CD14-positive monocyte (primary cell): ENCODE measurements around the gene TSPEAR. TPM values are rescaled to one million over a fixed set of nuclear protein-coding genes. Genes with fewer than 3 reads are reported as not detected.

Source experiments
- DNase-seq, 3 donors: peaks; one replicate each; pipeline ENCODE4 v3.0.0-alpha.2; 2011 to 2022
- H2AFZ ChIP-seq: 2 replicates; pipeline ENCODE4 v1.6.0; 2012; ENCODE audit warnings: mild to moderate bottlenecking, low read depth, low read length, inconsistent platforms; ENCODE audit not compliant: insufficient read depth, poor library complexity, severe bottlenecking
- H3K27ac ChIP-seq, 2 donors: 1 replicate in 1 of 2; 2 replicates in 1 of 2; pipeline ENCODE4 v1.5.1; 2012 to 2013; ENCODE audit warnings: low read length in 2 of 2, control low read depth in 1 of 2, inconsistent platforms in 1 of 2, low read depth in 1 of 2, mild to moderate bottlenecking in 1 of 2
- H3K27me3 ChIP-seq, 2 donors: one replicate each; pipeline versions ENCODE4 v1.6.0 to v1.6.1; 2011 to 2013; ENCODE audit warnings: low read length in 2 of 2; ENCODE audit not compliant: control insufficient read depth in 2 of 2, insufficient read depth in 2 of 2
- H3K36me3 ChIP-seq, 2 donors: replicated peaks in 1 of 2; 1 replicate in 1 of 2; 2 replicates in 1 of 2; pipeline versions ENCODE4 v1.5.1 to v1.6.1; 2012 to 2013; ENCODE audit warnings: low read length in 2 of 2, control low read depth in 1 of 2, inconsistent platforms in 1 of 2, mild to moderate bottlenecking in 1 of 2; ENCODE audit not compliant: insufficient read depth in 2 of 2, control insufficient read depth in 1 of 2
- H3K4me1 ChIP-seq, 2 donors: 1 replicate in 1 of 2; 2 replicates in 1 of 2; pipeline versions ENCODE4 v1.5.1 to v1.6.1; 2012 to 2013; ENCODE audit warnings: low read length in 2 of 2, control low read depth in 1 of 2, inconsistent platforms in 1 of 2, mild to moderate bottlenecking in 1 of 2, moderate library complexity in 1 of 2; ENCODE audit not compliant: insufficient read depth in 2 of 2, control insufficient read depth in 1 of 2
- H3K4me2 ChIP-seq: replicated peaks from 2 replicates; pipeline ENCODE3; 2012; ENCODE audit warnings: low read length, moderate library complexity, mild to moderate bottlenecking; ENCODE audit not compliant: poor library complexity, severe bottlenecking; ENCODE audit errors: extremely low read depth
- H3K4me3 ChIP-seq, 3 experiments: fragments of 200-600 bp in 1 of 3; sonication (generic) in 1 of 3; replicated peaks in 1 of 3; 1 replicate in 2 of 3; 2 replicates in 1 of 3; pipeline ENCODE4 v1.5.1; 2011 to 2013; ENCODE audit warnings: low read length in 3 of 3, mild to moderate bottlenecking in 3 of 3, control low read depth in 2 of 3, low read depth in 2 of 3, inconsistent platforms in 1 of 3, moderate library complexity in 1 of 3
- H3K79me2 ChIP-seq: 2 replicates; pipeline ENCODE4 v1.6.0; 2012; ENCODE audit warnings: mild to moderate bottlenecking, control low read depth, inconsistent platforms, low read length, moderate library complexity; ENCODE audit not compliant: insufficient read depth
- H3K9ac ChIP-seq: 2 replicates; pipeline ENCODE4 v1.6.0; 2017; ENCODE audit warnings: low read length, mild to moderate bottlenecking; ENCODE audit not compliant: insufficient read depth, poor library complexity, severe bottlenecking
- H3K9me3 ChIP-seq, 2 donors: replicated peaks in 1 of 2; 1 replicate in 1 of 2; 2 replicates in 1 of 2; pipeline versions ENCODE4 v1.5.1 to v1.6.1; 2012 to 2013; ENCODE audit warnings: low read length in 2 of 2, control low read depth in 1 of 2; ENCODE audit not compliant: control insufficient read depth in 1 of 2, insufficient read depth in 1 of 2
- H4K20me1 ChIP-seq: 2 replicates; pipeline ENCODE4 v1.6.0; 2012; ENCODE audit warnings: mild to moderate bottlenecking, low read length, control low read depth, moderate library complexity; ENCODE audit not compliant: insufficient read depth
- H3K27ac Mint-ChIP-seq, 7 donors: one replicate each; pipeline ENCODE4 v1.8.0; 2020; ENCODE audit warnings: mild to moderate bottlenecking in 7 of 7, mixed read lengths in 7 of 7, moderate library complexity in 6 of 7, inconsistent platforms in 2 of 7
- H3K27me3 Mint-ChIP-seq, 3 donors: one replicate each; pipeline ENCODE4 v1.8.0; 2021 to 2022; ENCODE audit warnings: low read depth in 3 of 3, mild to moderate bottlenecking in 3 of 3, mixed read lengths in 3 of 3, moderate library complexity in 3 of 3, inconsistent platforms in 1 of 3
- H3K36me3 Mint-ChIP-seq, 2 donors: one replicate each; pipeline ENCODE4 v1.8.0; 2020; ENCODE audit warnings: mixed read lengths in 2 of 2, inconsistent platforms in 1 of 2, mild to moderate bottlenecking in 1 of 2
- H3K4me1 Mint-ChIP-seq: one replicate; pipeline ENCODE4 v1.8.0; 2020; ENCODE audit warnings: mild to moderate bottlenecking, mixed read lengths
- H3K4me3 Mint-ChIP-seq, 2 donors: one replicate each; pipeline ENCODE4 v1.8.0; 2020; ENCODE audit warnings: mild to moderate bottlenecking in 2 of 2, mixed read lengths in 2 of 2, moderate library complexity in 1 of 2
- H3K9me3 Mint-ChIP-seq, 7 donors: one replicate each; pipeline ENCODE4 v1.8.0; 2020 to 2022; ENCODE audit warnings: mixed read lengths in 7 of 7, mild to moderate bottlenecking in 6 of 7, moderate library complexity in 6 of 7, inconsistent platforms in 2 of 7
- WGBS: methylation state at CpG from one replicate; pipeline ENCODE4 v1.1.5; 2013; ENCODE audit warnings: missing lambda C conversion rate; ENCODE audit not compliant: insufficient coverage; 5-methylcytosine and 5-hydroxymethylcytosine counted together
- intact Hi-C, 2 donors: fragments of 100-400 bp; cut with micrococcal nuclease; formaldehyde crosslinking; loops; one replicate each; pipeline versions ENCODE4 v1.15.0 to v1.15.1; 2023
- polyA plus RNA-seq, 3 donors: library from polyadenylated mRNA; depleted of rRNA in 1 of 3; unstranded in 2 of 3; stranded (reverse) in 1 of 3; fragments of 300-500 nt in 2 of 3; fragments of >200 nt in 1 of 3; fragmentation: Illumina TruSeq in 2 of 3; gene quantifications; 1 replicate in 2 of 3; 2 replicates in 1 of 3; pipeline ENCODE4 v1.2.3, GENCODE V29; 2012 to 2021
- TF ChIP-seq, protein P1 (sequence below): fragments of 200-600 bp; IDR thresholded peaks from one replicate; pipeline ENCODE4 v1.8.0; 2022; ENCODE audit warnings: antibody characterized with exemption, mild to moderate bottlenecking

The TSPEAR gene
- polyA plus RNA-seq, 3 donors, result not detected

DNA sequence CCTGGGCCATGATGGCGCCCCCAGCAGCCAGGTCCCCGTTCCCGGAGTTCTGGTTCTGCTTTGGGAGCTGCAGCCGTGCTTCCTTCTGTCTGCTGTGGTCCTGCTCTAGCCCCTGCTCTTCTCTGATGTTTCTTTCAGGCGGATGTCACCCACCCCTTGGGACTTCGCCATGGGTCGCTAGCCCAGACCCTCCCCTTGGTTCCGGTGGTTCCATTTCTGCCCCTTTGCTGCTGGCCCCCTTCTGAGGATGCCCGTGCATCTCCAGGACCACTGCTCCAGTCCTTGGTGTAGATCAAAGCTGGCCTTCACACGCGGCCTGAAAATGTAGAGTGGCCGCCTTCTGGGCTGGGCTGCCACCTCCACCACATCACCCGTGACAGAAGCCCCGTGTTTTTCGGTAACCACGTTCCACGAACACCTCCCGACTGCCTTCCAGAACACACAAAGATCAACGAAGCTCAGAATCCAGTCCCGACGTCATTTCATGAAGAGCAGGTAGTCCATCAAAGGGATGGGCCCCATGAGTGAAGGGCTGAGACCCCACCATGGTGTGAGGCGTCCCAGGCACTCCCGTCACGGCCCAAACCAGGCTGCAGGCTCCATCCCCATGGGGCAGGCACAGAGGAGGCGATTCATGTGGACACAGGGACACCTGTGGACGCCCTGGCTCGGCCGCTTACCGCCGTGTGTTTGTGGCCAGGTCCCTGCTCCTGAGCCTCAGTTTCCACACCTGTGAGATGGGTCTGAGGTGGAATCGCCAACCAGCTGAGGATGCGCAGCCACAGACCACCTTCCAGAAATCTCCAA, 195.8 kb downstream of the TSPEAR start:
- no peaks in the 10 kb centered on the region for H3K27me3 ChIP-seq
- H3K9ac ChIP-seq, result no peak overlapping the region
- H3K27ac ChIP-seq, result no peak overlapping the region
- no peak overlapping the region for H2AFZ ChIP-seq
- Mint-ChIP-seq H3K27me3 (peaks cover 0 to 6% (median 5%) of the 10 kb centered on the region in 3 donors), H3K4me1 (peaks cover 3% of the 10 kb centered on the region), H3K9me3 (peaks cover 0 to 14% (median 2%) of the 10 kb centered on the region in 7 donors), H3K27ac (no peak overlapping the region), H3K36me3 (no peaks in the 10 kb centered on the region), H3K4me3 (no peak overlapping the region)
- peaks cover 0 to 4% of the 10 kb centered on the region in 2 donors for H3K4me1 ChIP-seq
- H3K4me2 ChIP-seq, result no peak overlapping the region
- no peaks in the 10 kb centered on the region for H3K79me2 ChIP-seq
- intact Hi-C loops, result no loop called here
- H3K9me3 ChIP-seq, result peaks cover 0 to 4% of the 10 kb centered on the region in 2 donors
- no peaks in the 10 kb centered on the region for H4K20me1 ChIP-seq
- TF ChIP-seq, protein P1, sequence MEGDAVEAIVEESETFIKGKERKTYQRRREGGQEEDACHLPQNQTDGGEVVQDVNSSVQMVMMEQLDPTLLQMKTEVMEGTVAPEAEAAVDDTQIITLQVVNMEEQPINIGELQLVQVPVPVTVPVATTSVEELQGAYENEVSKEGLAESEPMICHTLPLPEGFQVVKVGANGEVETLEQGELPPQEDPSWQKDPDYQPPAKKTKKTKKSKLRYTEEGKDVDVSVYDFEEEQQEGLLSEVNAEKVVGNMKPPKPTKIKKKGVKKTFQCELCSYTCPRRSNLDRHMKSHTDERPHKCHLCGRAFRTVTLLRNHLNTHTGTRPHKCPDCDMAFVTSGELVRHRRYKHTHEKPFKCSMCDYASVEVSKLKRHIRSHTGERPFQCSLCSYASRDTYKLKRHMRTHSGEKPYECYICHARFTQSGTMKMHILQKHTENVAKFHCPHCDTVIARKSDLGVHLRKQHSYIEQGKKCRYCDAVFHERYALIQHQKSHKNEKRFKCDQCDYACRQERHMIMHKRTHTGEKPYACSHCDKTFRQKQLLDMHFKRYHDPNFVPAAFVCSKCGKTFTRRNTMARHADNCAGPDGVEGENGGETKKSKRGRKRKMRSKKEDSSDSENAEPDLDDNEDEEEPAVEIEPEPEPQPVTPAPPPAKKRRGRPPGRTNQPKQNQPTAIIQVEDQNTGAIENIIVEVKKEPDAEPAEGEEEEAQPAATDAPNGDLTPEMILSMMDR, result no peak
- DNase-seq, result no peak
- H3K36me3 ChIP-seq, result no peaks in the 10 kb centered on the region
- WGBS, result 92% methylated on average over 25 of the region's 32 CpGs
- H3K4me3 ChIP-seq, result no peak overlapping the region

DNA sequence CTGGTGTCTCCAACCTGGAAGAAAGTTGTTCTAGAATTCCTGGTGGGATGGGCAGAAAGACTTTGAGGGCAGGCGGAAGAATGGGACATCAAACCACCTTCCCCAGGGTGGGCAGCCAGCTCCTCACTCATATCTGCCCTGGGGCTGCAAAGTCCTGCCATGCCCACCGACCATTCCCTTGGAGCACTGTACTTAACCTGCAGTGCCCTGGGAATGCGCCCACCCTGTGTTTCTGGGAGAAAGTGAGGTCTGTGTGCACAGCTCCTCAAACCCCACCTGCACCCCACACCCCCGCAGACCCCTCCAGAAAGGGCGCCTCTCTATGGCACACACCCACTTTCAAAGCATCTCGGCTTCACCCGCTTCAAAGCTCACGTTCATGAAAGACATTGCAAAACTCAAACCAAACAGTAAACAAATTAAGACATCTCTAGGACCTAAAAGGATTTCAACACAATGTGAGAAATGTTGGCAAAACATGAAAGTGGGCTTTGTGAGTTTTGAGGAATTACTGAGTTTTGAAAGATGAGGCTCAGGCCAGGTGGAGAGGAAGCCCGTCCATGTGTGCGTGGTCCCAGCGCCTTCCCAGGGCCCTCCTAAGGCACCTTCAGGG, 196.5 kb downstream of the TSPEAR start:
- no peaks in the 10 kb centered on the region for H3K36me3 ChIP-seq
- H3K4me3 Mint-ChIP-seq, result no peak overlapping the region
- no peaks in the 10 kb centered on the region for H3K79me2 ChIP-seq
- no peaks in the 10 kb centered on the region for H4K20me1 ChIP-seq
- H3K4me1 ChIP-seq, result peaks cover 0 to 10% of the 10 kb centered on the region in 2 donors
- no peak for DNase-seq
- no peak overlapping the region for H3K27ac Mint-ChIP-seq
- H3K27ac ChIP-seq, result no peak overlapping the region
- H3K4me2 ChIP-seq, result no peak overlapping the region
- WGBS, result 84% methylated on average over 5 of the region's 11 CpGs
- no peak overlapping the region for H2AFZ ChIP-seq
- no peaks in the 10 kb centered on the region for H3K36me3 Mint-ChIP-seq
- peaks cover 0 to 13% (median 2%) of the 10 kb centered on the region in 7 donors for H3K9me3 Mint-ChIP-seq
- intact Hi-C loops, result loop anchor here in 1 of 2 donors (5.0 kb wide), 1 partner anchor 277 kb away; no protein-coding TSS in a partner anchor
- peaks cover 0 to under 1% of the 10 kb centered on the region in 2 donors for H3K27me3 ChIP-seq
- peaks cover 0 to 4% of the 10 kb centered on the region in 2 donors for H3K9me3 ChIP-seq
- no peak overlapping the region for H3K4me3 ChIP-seq
- H3K4me1 Mint-ChIP-seq, result peaks cover 3% of the 10 kb centered on the region
- H3K9ac ChIP-seq, result no peak overlapping the region
- TF ChIP-seq, protein P1, result no peak
- H3K27me3 Mint-ChIP-seq, result peaks cover 0 to 9% (median 6%) of the 10 kb centered on the region in 3 donors
